DOHH2 (cell line): ENCODE measurements around the gene RASGRP1.

Source experiments
- CTCF ChIP-seq: fragments of 200-600 bp; sonication (generic); IDR thresholded peaks from one replicate; pipeline ENCODE4 v1.5.1; 2014; ENCODE audit warnings: antibody characterized with exemption, mild to moderate bottlenecking, low read depth, low read length; ENCODE audit not compliant: poor library complexity, severe bottlenecking
- EZH2phosphoT487 ChIP-seq: fragments of 200-600 bp; sonication (generic); IDR thresholded peaks from 2 replicates; pipeline ENCODE4 v1.6.1; 2017; ENCODE audit warnings: borderline replicate concordance, mild to moderate bottlenecking, antibody characterized with exemption, low read length, moderate library complexity, mixed read lengths

- no peak for TF ChIP-seq CTCF
- TF ChIP-seq EZH2phosphoT487: no peak
These were observed 74.2 kb downstream of the RASGRP1 start for GRCh38 chr15:38490242-38490922.
